ENCODE data around the gene SIAH2. TPM values are rescaled to one million over a fixed set of nuclear protein-coding genes. Genes with fewer than 3 reads are reported as not detected.
A peak's percentile ranks its signal among the peaks of the same experiment; 100 is the strongest.

SIAH2 gene
- total RNA-seq, 1 experiment from 2014 or later, result 58.7 TPM

DNA sequence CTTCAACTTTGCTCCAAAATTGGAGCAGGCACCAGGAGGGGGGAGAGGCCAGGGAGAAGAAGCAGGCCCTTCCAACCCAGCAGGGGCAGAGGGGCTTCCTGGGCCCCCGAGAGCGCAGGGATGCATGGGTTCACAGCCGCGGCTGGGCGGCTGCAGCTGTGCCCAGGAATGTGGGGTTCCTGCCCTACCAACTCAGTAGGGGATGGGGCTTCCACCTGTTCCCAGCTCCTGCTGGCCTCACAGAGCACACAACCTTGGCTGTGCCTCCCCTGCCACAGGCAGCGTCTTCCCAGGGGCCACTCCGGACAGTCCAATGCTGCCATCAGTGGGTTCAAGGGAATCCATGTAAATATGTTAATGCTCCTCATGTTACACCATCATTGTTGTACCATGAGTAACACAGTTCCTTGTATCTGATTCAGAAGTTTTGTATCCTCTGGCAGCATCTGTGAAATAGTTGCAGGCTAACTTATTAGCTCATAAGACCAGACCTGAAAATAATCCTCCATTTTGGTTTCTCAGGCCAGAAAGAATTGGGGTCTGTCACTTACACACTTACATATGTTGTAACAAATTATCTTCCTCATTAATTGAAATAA, 12.1 kb upstream of the SIAH2 start:
- peak; percentile 66 for DNase-seq (ENCODE audit: low read depth)

DNA sequence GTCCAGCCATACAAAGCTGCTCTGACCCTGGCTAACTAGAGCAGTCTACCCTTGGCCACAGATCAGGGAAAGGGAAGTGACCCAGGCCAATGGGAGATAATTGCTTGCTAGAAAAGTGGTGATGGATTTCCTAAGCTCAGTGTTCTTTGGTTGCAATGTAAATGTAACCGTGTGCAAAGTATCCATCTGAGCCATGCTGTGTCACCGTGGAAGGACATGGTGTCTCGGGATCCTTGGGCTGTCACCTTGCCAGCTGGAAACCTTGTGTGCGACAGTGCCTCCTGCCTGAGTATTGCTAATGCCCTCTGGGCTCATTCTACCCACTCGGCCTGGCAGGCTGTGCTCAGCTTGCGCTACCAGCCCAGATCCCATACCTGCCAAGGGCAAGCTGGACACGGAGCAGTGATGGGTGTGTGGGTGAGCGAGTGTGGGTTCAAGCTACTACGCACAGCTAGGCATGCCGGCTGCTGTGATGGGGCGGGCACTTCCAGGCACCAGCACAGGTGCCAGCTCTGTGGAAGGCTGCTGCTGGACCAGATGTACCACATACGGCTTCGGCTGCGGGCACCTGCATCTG, 10.7 kb upstream of the SIAH2 start:
- DNase-seq (ENCODE audit: low read depth), result no peak

GRCh38 chr3:150771600-150771999, 8.6 kb upstream of the SIAH2 start:
- peak; percentile 35 for DNase-seq (ENCODE audit: low read depth)

- no peak for DNase-seq (ENCODE audit: low read depth)
These were observed 7.7 kb upstream of the SIAH2 start for GRCh38 chr3:150770681-150771080.

- DNase-seq (ENCODE audit: low read depth), result no peak
These were observed 3.8 kb upstream of the SIAH2 start for GRCh38 chr3:150766742-150767141.

DNA sequence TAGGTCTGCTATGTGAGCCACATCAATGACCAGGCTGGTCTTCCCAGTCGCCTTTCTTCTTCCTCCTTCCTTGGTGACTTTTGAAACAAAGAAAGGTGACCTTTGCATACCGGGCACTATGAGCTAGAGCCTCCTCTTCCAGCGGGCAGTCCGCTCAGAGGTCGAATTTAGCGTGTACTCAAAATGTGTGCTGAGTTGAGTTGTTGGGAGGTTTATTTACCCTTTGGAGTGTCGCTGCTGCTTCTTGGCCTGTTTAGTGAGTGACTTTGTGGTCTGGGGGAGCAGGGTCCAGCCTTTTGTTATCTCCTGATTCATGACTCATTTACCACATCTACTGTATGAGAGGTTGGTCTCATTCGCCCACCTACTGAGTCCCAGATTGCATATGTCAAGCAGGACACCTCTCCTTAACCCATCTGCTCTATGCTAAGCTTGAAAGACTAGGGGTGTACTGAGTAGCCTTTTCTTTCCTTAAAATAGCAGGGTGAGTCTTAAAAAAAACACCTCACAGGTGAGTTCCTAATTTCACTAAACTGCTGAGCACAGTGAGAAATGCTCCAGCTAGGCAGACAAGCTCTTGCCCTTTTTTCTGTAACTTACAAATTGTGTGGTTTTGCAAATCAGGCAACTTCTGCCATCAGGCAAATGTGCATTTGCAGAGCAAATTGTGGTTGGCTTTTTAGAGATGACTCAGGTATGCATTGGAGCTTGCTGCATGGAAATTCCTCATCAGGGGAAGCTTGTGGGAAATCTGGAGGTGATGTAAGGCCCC, 3.2 kb upstream of the SIAH2 start:
- DNase-seq (ENCODE audit: low read depth), result peak; percentile 90

DNA sequence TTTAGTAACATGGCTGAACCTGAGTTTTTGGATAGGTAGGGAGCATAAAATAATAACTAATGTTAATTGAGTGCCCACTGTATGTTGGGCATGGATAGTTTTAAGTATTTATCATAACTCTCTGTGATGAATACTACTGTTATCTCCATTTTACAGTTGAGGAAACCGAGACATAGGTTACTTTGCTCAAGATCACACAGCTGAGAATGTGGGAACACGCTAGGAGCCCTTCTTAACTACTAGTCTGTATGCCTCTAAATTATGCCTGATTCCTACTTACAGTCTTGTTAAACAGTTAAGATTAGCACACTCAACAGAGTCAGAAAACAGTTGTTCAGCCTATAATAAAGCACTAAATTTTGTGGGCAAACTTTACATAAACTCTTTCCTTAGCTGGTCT, 2.0 kb upstream of the SIAH2 start:
- no peak for DNase-seq (ENCODE audit: low read depth)

DNA sequence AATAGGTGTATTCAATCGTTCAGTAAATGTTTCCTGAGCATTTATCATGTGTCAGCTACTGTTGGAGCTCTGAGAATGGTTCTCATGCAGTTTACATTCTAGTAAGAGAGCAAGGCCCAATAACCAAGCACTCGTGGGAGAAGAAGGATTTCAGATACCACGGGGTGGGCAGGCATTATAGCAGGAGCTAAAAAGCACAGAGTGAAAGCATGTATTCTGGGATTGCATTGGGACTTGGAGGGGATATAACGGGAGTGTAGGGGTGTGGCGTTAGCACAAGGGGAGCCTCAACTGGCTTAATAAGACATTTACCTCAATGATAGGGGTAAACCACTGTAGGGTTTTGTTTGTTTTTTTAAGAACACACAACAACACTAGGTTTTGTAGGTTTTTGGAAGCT, 1.6 kb upstream of the SIAH2 start:
- DNase-seq (ENCODE audit: low read depth), result no peak

GRCh38 chr3:150763841-150764483, 993 bp upstream of the SIAH2 start:
- peak; percentile 81 for DNase-seq (ENCODE audit: low read depth)

DNA sequence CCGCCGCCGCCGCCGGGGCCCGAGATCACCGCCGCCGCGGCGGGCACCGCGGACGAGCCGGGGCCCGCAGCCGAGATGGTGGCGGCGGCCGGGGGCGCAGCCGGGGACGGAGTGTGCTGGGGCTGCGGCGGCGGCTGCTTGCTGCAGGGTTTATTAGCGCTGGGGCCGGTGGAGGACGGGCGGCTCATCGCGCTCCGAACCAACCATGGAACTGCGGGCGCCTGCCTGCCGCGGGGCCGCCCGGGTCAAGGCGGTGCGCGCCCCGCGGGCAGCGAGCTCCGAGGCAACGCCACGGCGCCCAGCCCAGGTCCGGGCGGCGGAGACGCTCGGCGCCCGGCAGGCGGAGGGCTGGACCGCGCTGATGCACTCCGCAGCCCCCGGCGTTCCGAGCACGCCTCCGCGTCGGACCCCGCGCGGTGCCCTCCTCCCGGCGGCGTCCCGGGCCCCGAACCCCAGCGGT, 277 bp downstream of the SIAH2 start:
- DNase-seq (ENCODE audit: low read depth), result no peak

- DNase-seq (ENCODE audit: low read depth), result peak; percentile 79
These were observed 923 bp downstream of the SIAH2 start for GRCh38 chr3:150761831-150762661.

DNA sequence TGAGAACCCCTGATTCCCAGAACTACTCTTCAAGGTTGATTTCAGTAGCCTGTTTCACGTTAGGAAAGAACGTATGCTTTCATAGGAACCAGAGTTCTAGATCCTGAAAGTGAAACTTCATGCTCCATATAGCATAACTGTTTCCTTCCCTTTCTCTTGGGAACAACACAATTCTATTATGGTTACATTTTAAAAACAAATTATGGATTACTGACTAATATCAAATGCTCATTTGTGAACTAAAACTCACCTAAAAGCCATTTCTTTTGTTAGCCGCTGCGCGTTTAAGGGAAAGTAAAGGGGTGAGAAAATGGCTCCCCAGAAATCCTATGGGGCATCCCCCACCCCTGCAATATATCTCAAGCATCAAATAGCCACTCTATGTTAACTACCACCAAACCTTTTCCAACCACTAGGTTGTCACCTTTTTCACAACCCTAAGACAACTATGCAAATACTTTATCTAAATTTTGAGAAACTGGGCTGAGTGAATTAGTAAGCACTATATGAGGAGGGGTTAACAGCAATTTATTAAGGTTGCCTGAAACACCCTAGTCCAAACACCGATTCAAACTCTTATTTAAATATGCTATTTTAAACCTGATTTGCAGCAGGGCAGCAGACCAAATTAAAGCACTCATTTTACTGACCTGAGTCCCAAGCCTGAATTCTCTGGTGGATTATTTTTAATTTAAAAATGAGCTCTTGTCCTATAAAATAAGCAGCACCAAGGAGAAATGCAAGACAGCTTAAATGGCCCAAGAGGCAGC, 2.4 kb downstream of the SIAH2 start:
- DNase-seq (ENCODE audit: low read depth), result no peak

- no peak for DNase-seq (ENCODE audit: low read depth)
These were observed 3.0 kb downstream of the SIAH2 start for GRCh38 chr3:150759947-150760346.

DNA sequence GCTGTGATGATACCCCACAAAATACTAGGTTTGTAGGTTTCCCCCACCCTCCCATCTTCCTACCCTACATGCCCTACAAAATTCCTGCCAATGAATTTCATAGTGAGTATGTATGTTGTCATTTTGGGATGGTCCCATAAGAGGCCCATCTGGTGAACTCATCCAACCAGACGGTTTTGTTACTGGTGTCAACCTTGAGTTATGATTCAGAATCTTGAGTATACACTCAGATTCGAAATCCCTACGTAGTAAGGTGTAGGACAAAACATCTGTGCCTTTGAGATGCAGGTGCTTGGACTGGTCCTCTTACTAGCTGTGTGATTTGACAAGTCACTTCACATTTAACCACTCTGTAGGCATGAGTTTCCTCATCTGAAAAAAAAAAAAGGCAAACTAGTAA, 3.6 kb downstream of the SIAH2 start:
- DNase-seq (ENCODE audit: low read depth), result no peak

DNA sequence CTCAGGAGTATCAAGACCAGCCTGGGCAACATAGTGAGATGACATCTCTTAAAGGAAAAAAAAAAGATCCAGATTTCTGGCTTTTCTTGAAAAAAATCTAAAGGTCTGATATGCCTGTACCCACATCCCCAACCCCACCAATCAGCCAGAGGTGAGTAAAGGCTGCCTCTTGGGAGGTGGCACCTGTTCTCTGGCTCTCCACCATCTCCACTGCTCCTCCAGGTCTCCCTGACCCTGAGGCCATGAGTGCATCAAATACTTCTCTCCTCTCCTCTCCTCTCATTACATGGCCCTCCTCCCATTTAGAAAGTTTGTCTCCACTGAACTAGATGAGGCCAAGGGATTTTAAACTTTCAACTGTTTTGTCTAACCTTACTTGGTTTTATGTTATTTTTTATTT, 5.2 kb downstream of the SIAH2 start:
- DNase-seq (ENCODE audit: low read depth), result no peak

DNA sequence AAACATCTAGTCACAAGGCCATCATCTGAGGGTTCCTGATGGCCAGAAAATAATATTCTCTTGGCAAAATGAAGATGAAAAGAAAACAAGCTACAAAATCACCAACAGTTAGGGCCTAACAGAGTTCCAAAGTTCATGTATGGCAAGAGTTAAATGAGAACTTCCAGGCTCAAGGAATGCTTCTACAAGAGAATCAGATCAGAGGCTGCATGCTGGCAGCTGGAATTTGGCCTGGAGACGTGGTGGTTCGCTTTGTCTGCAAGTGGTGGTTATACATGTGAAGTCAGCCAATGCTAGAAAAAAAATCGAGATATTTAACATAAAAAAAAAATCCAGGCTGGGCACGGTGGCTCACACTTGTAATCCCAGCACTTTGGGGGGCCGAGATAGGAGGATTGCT, 5.6 kb downstream of the SIAH2 start:
- no peak for DNase-seq (ENCODE audit: low read depth)

GRCh38 chr3:150756491-150757059, 6.4 kb downstream of the SIAH2 start:
- DNase-seq (ENCODE audit: low read depth), result no peak

- DNase-seq (ENCODE audit: low read depth), result no peak
These were observed 7.1 kb downstream of the SIAH2 start for GRCh38 chr3:150755902-150756301.

- DNase-seq (ENCODE audit: low read depth), result no peak
These were observed 8.1 kb downstream of the SIAH2 start for GRCh38 chr3:150754896-150755295.

DNA sequence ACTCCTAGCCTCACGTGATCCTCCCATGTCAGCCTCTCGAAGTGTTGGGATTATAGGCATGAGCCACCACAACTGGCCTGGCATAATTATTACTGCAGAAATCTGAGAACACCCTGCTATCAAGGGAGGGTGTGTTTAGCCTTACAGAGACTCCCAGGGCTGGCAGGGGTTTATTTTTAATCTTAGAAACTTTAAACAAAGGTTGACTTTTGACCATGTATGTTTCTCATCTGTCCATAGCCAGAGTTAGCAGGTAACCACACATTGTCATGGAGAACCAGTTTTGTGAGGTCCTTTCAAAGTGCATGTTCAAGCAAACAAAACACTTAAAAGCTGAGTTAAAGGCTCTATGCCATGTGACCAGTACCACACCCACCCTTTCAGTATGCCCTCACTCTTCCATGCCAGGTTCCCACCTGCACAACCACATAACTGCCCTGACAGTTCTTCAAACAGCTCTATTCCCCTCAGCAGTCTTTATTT, 11.1 kb downstream of the SIAH2 start:
- DNase-seq (ENCODE audit: low read depth), result no peak
